Endothelial cell of umbilical vein (primary cell): ENCODE measurements around the gene CNST.

Source experiments
- MYC ChIP-seq: IDR thresholded peaks from one replicate; pipeline ENCODE4 v1.6.1; 2011; ENCODE audit warnings: mild to moderate bottlenecking, low read depth, low read length
- POLR2A ChIP-seq: IDR thresholded peaks from 2 replicates; pipeline ENCODE4 v1.6.1; 2012; ENCODE audit warnings: low read depth, mild to moderate bottlenecking, control low read depth, low read length
- TF ChIP-seq, protein P1 (sequence below), 2 donors: IDR thresholded peaks; 1 replicate in 1 of 2; 2 replicates in 1 of 2; pipeline ENCODE4 v1.5.1; 2011; ENCODE audit warnings: low read length in 2 of 2, mild to moderate bottlenecking in 2 of 2, moderate library complexity in 2 of 2, control low read depth in 1 of 2, inconsistent platforms in 1 of 2, low read depth in 1 of 2; ENCODE audit not compliant: insufficient read depth in 1 of 2; ENCODE audit errors: extremely low read depth in 1 of 2

- TF ChIP-seq, protein P1, sequence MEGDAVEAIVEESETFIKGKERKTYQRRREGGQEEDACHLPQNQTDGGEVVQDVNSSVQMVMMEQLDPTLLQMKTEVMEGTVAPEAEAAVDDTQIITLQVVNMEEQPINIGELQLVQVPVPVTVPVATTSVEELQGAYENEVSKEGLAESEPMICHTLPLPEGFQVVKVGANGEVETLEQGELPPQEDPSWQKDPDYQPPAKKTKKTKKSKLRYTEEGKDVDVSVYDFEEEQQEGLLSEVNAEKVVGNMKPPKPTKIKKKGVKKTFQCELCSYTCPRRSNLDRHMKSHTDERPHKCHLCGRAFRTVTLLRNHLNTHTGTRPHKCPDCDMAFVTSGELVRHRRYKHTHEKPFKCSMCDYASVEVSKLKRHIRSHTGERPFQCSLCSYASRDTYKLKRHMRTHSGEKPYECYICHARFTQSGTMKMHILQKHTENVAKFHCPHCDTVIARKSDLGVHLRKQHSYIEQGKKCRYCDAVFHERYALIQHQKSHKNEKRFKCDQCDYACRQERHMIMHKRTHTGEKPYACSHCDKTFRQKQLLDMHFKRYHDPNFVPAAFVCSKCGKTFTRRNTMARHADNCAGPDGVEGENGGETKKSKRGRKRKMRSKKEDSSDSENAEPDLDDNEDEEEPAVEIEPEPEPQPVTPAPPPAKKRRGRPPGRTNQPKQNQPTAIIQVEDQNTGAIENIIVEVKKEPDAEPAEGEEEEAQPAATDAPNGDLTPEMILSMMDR (IDR thresholded peaks at IDR 0.05; ENCODE audit: extremely low read depth in 1 of 2, insufficient read depth in 1 of 2, low read depth in 1 of 2, low read length in 2 of 2), result no peak
- no peak for TF ChIP-seq POLR2A
- TF ChIP-seq MYC, result no peak
Observed at GRCh38 chr1:246629030-246629429, 62.8 kb downstream of the CNST start.
